ENCODE results near the gene CEP350.

GRCh38 chr1:180028864-180029263 lies 74.3 kb downstream of the CEP350 start:
- no peak for TF ChIP-seq YY1 (IDR thresholded peaks at IDR 0.05; ENCODE audit: insufficient read depth, insufficient read length)
- TF ChIP-seq ZNF274 (IDR thresholded peaks at IDR 0.05; ENCODE audit: low read depth, low read length), result no peak
- TF ChIP-seq SUZ12 (IDR thresholded peaks at IDR 0.05; ENCODE audit: extremely low read depth, insufficient read depth, insufficient read length), result no peak

All from NT2/D1 (cell line).